ENCODE measurements around the gene ERVFRD-1. TPM values are rescaled to one million over a fixed set of nuclear protein-coding genes. Genes with fewer than 3 reads are reported as not detected.

ERVFRD-1 gene
- polyA plus RNA-seq, 1 donor from 2014 or later, result not detected

- Histone ChIP-seq H3K36me3 (ENCODE audit: insufficient read depth, low read length) (no peaks in the 10 kb centered on the region), H3K9me2 (ENCODE audit: insufficient read depth, low read length) (no peaks in the 10 kb centered on the region), H3F3A (ENCODE audit: insufficient read depth, low read length, poor library complexity, severe bottlenecking) (no peaks in the 10 kb centered on the region), H3K9me3 (ENCODE audit: low read length) (no peaks in the 10 kb centered on the region), H3K9ac (ENCODE audit: low read length) (no peak overlapping the region), H3K27ac (ENCODE audit: low read length) (no peak overlapping the region), H3K79me2 (replicated peaks; ENCODE audit: insufficient read depth, low read length) (no peaks in the 10 kb centered on the region), H3K27me3 (ENCODE audit: insufficient read depth, low read depth, low read length) (no peaks in the 10 kb centered on the region), H4K20me1 (ENCODE audit: insufficient read depth) (no peaks in the 10 kb centered on the region), H3K4me3 (ENCODE audit: low read length) (no peak overlapping the region), H2AFZ (ENCODE audit: low read depth, low read length) (no peak overlapping the region), H3K4me2 (ENCODE audit: low read length) (no peak overlapping the region)
- TF ChIP-seq POLR2AphosphoS5 (IDR thresholded peaks at IDR 0.05), result no peak
- no peak for TF ChIP-seq EP300 (conservative IDR thresholded peaks at IDR 0.05; ENCODE audit: poor library complexity, severe bottlenecking)
- TF ChIP-seq REST (IDR thresholded peaks at IDR 0.05; ENCODE audit: borderline replicate concordance), result no peak
- no peak for TF ChIP-seq SMC3 (conservative IDR thresholded peaks at IDR 0.05; ENCODE audit: poor library complexity)
- no peak for TF ChIP-seq EZH2 (IDR thresholded peaks at IDR 0.05; ENCODE audit: borderline replicate concordance, insufficient read depth, low read length, poor library complexity, severe bottlenecking)
- TF ChIP-seq MXI1 (conservative IDR thresholded peaks at IDR 0.05; ENCODE audit: poor library complexity, severe bottlenecking), result no peak
- TF ChIP-seq RAD21 (conservative IDR thresholded peaks at IDR 0.05), result no peak
Measured at GRCh38 chr6:11151488-11151887, 40.0 kb upstream of the ERVFRD-1 start.

- no peak overlapping the region for H3K9ac ChIP-seq (ENCODE audit: low read length)
- no peaks in the 10 kb centered on the region for H3F3A ChIP-seq (ENCODE audit: insufficient read depth, low read length, poor library complexity, severe bottlenecking)
- H3K27ac ChIP-seq (ENCODE audit: low read length), result no peak overlapping the region
- no peak overlapping the region for H2AFZ ChIP-seq (ENCODE audit: low read depth, low read length)
- H3K27me3 ChIP-seq (ENCODE audit: insufficient read depth, low read depth, low read length), result no peaks in the 10 kb centered on the region
- H3K4me2 ChIP-seq (ENCODE audit: low read length), result no peak overlapping the region
- H3K79me2 ChIP-seq (replicated peaks; ENCODE audit: insufficient read depth, low read length), result no peaks in the 10 kb centered on the region
- no peaks in the 10 kb centered on the region for H3K9me2 ChIP-seq (ENCODE audit: insufficient read depth, low read length)
- TF ChIP-seq SMC3 (conservative IDR thresholded peaks at IDR 0.05; ENCODE audit: poor library complexity) (no peak), CTCF (IDR thresholded peaks at IDR 0.05; ENCODE audit: poor library complexity, severe bottlenecking) (no peak), MXI1 (conservative IDR thresholded peaks at IDR 0.05; ENCODE audit: poor library complexity, severe bottlenecking) (no peak), TAF1 (IDR thresholded peaks at IDR 0.05; ENCODE audit: low read depth) (no peak), POLR2AphosphoS5 (IDR thresholded peaks at IDR 0.05) (no peak), EP300 (conservative IDR thresholded peaks at IDR 0.05; ENCODE audit: poor library complexity, severe bottlenecking) (no peak), EZH2 (IDR thresholded peaks at IDR 0.05; ENCODE audit: borderline replicate concordance, insufficient read depth, low read length, poor library complexity, severe bottlenecking) (no peak), RAD21 (conservative IDR thresholded peaks at IDR 0.05) (no peak), REST (IDR thresholded peaks at IDR 0.05; ENCODE audit: borderline replicate concordance) (no peak)
- H3K9me3 ChIP-seq (ENCODE audit: low read length), result no peaks in the 10 kb centered on the region
- H3K36me3 ChIP-seq (ENCODE audit: insufficient read depth, low read length), result no peaks in the 10 kb centered on the region
- no peak overlapping the region for H3K4me3 ChIP-seq (ENCODE audit: low read length)
- no peaks in the 10 kb centered on the region for H4K20me1 ChIP-seq (ENCODE audit: insufficient read depth)
Measured at GRCh38 chr6:11149551-11149950, 38.0 kb upstream of the ERVFRD-1 start.
